Measurements from ENCODE around the gene COL4A1.

Gene COL4A1

GRCh38 chr13:110291286-110291685 lies 15.7 kb downstream of the COL4A1 start:
- no peak for DNase-seq

- DNase-seq = no peak
Measured at GRCh38 chr13:110290826-110291225, 16.1 kb downstream of the COL4A1 start.

- no peak for DNase-seq
Measured at GRCh38 chr13:110290153-110290552, 16.8 kb downstream of the COL4A1 start.

GRCh38 chr13:110289661-110290060 lies 17.3 kb downstream of the COL4A1 start:
- DNase-seq = no peak

GRCh38 chr13:110289174-110289573 lies 17.8 kb downstream of the COL4A1 start:
- DNase-seq = no peak

- no peak for DNase-seq
Measured at GRCh38 chr13:110286833-110287819, 19.8 kb downstream of the COL4A1 start.

- DNase-seq = no peak
Measured at GRCh38 chr13:110285991-110286832, 20.7 kb downstream of the COL4A1 start.

- DNase-seq = no peak
Measured at GRCh38 chr13:110284779-110285484, 22.0 kb downstream of the COL4A1 start.

- DNase-seq = no peak
Measured at GRCh38 chr13:110283736-110284517, 23.0 kb downstream of the COL4A1 start.

GRCh38 chr13:110282316-110282841 lies 24.6 kb downstream of the COL4A1 start:
- DNase-seq = peak; percentile 47

GRCh38 chr13:110281736-110282135 lies 25.2 kb downstream of the COL4A1 start:
- no peak for DNase-seq

- DNase-seq = no peak
Measured at GRCh38 chr13:110280985-110281688, 25.8 kb downstream of the COL4A1 start.

GRCh38 chr13:110280231-110280813 lies 26.6 kb downstream of the COL4A1 start:
- no peak for DNase-seq

GRCh38 chr13:110279684-110280083 lies 27.3 kb downstream of the COL4A1 start:
- no peak for DNase-seq

GRCh38 chr13:110278859-110279258 lies 28.1 kb downstream of the COL4A1 start:
- no peak for DNase-seq

- no peak for DNase-seq
Measured at GRCh38 chr13:110277357-110277975, 29.5 kb downstream of the COL4A1 start.

- DNase-seq = no peak
Measured at GRCh38 chr13:110276553-110276950, 30.4 kb downstream of the COL4A1 start.

GRCh38 chr13:110275931-110276552 lies 30.9 kb downstream of the COL4A1 start:
- DNase-seq = no peak

GRCh38 chr13:110274687-110275086 lies 32.3 kb downstream of the COL4A1 start:
- DNase-seq = no peak

GRCh38 chr13:110273254-110273653 lies 33.7 kb downstream of the COL4A1 start:
- DNase-seq = no peak
